GM18867 (cell line): ENCODE measurements around the gene DNAH14.
"Not testable (repeated sequence)": the region's sequence is repeated elsewhere in the genome, so short reads cannot be mapped to it uniquely, and the experiment has no call there.

Experiments
- ATAC-seq: cut with Tn5 transposase; IDR thresholded peaks from one replicate; pipeline ENCODE4 v1.9.1; 2021; ENCODE audit warnings: mild to moderate bottlenecking, moderate library complexity; ENCODE audit not compliant: unreplicated experiment

Gene DNAH14

GRCh38 chr1:224929335-224930237 lies at the start of gene DNAH14:
TSS of gene DNAH14 (plus strand) at chr1:224929675. CDS start at chr1:224952703, 23,028 bp downstream.
- no peak for ATAC-seq

- no peak for ATAC-seq
These were observed 48.7 kb upstream of the DNAH14 start for GRCh38 chr1:224880593-224881307.

- not testable (repeated sequence) for ATAC-seq
These were observed 48.2 kb upstream of the DNAH14 start for GRCh38 chr1:224881308-224881692.

GRCh38 chr1:224881762-224882211 lies 47.7 kb upstream of the DNAH14 start:
- ATAC-seq: no peak

- no peak for ATAC-seq
These were observed 47.2 kb upstream of the DNAH14 start for GRCh38 chr1:224882264-224882663.

GRCh38 chr1:224883091-224883490 lies 46.4 kb upstream of the DNAH14 start:
- no peak for ATAC-seq

GRCh38 chr1:224884361-224884801 lies 45.1 kb upstream of the DNAH14 start:
- no peak for ATAC-seq

GRCh38 chr1:224885376-224885775 lies 44.1 kb upstream of the DNAH14 start:
- not testable (repeated sequence) for ATAC-seq

- ATAC-seq: no peak
These were observed 34.6 kb upstream of the DNAH14 start for GRCh38 chr1:224894915-224895314.

- ATAC-seq: no peak
These were observed 33.2 kb upstream of the DNAH14 start for GRCh38 chr1:224896130-224896781.

GRCh38 chr1:224897529-224898327 lies 31.7 kb upstream of the DNAH14 start:
- ATAC-seq: no peak

GRCh38 chr1:224898937-224899336 lies 30.5 kb upstream of the DNAH14 start:
- ATAC-seq: no peak

- ATAC-seq: no peak
These were observed 29.3 kb upstream of the DNAH14 start for GRCh38 chr1:224900062-224900630.

- no peak for ATAC-seq
These were observed 28.2 kb upstream of the DNAH14 start for GRCh38 chr1:224901087-224901810.

- no peak for ATAC-seq
These were observed 25.5 kb upstream of the DNAH14 start for GRCh38 chr1:224903955-224904354.

- no peak for ATAC-seq
These were observed 23.1 kb upstream of the DNAH14 start for GRCh38 chr1:224906340-224906739.

GRCh38 chr1:224911217-224911616 lies 18.3 kb upstream of the DNAH14 start:
- no peak for ATAC-seq

GRCh38 chr1:224914292-224914900 lies 15.1 kb upstream of the DNAH14 start:
- ATAC-seq: no peak

- no peak for ATAC-seq
These were observed 10.0 kb upstream of the DNAH14 start for GRCh38 chr1:224919508-224919907.
